GM12878 (cell line): ENCODE measurements around the gene PATL1. TPM values are rescaled to one million over a fixed set of nuclear protein-coding genes. Genes with fewer than 3 reads are reported as not detected.

Experiments
- ATAC-seq: fragments of 200-7000 bp; cut with Tn5 transposase; 3 replicates; pipeline ENCODE4 v1.9.1; 2020; ENCODE audit warnings: mild to moderate bottlenecking, moderate library complexity
- BruUV-seq: library from RNA; stranded (reverse); fragments of 400-500 nt; replicated peaks from 2 replicates; lab custom pipeline; 2021; lab: Mats Ljungman, UMichigan
- CTCF ChIA-PET: fragments of 300-600 bp; sonication (Branson Sonifier 250); formaldehyde crosslinking; extraction: SDS; loops from one replicate; lab custom pipeline; 2021; ENCODE audit warnings: inconsistent platforms; lab: Yijun Ruan, JAX
- POLR2A ChIA-PET: fragments of 350-600 bp; formaldehyde crosslinking; extraction: SDS; loops from one replicate; lab custom pipeline; 2021; ENCODE audit warnings: inconsistent platforms; lab: Charles Lee
- RAD21 ChIA-PET: fragments of 300-600 bp; sonication (Branson Sonifier 250); formaldehyde crosslinking; loops from one replicate; lab custom pipeline; 2023; ENCODE audit warnings: antibody characterized with exemption; ENCODE audit not compliant: unreplicated experiment; lab: Charles Lee
- SMC1A ChIA-PET: fragments of 300-600 bp; sonication (Branson Sonifier 250); formaldehyde crosslinking; loops from one replicate; lab custom pipeline; 2023; ENCODE audit not compliant: unreplicated experiment, uncharacterized antibody; lab: Charles Lee
- DNase-seq: peaks from one replicate; pipeline ENCODE4 v3.0.0-alpha.2; 2011; ENCODE audit warnings: low read depth, low spot score
- FAIRE-seq: peaks from 3 replicates; lab custom pipeline; 2011; peaks lifted over from hg19 to GRCh38; lab: Jason Lieb, UNC
- H2AFZ ChIP-seq: 2 replicates; pipeline ENCODE4 v1.6.0; 2011; ENCODE audit warnings: low read depth, low read length, control low read depth; ENCODE audit not compliant: control insufficient read depth
- H3K27ac ChIP-seq: 2 replicates; pipeline ENCODE4 v1.5.1; 2011; ENCODE audit warnings: control low read depth; ENCODE audit not compliant: control insufficient read depth, insufficient read depth
- H3K27me3 ChIP-seq, 2 experiments: replicated peaks in 1 of 2; 2 replicates each; pipeline versions ENCODE4 v1.6.0 to v1.6.1; 2011; ENCODE audit warnings: low read length in 1 of 2; ENCODE audit not compliant: control insufficient read depth in 2 of 2, insufficient read depth in 2 of 2
- H3K36me3 ChIP-seq, 2 experiments: 2 replicates each; pipeline ENCODE4 v1.5.1; 2011; ENCODE audit warnings: low read length in 1 of 2; ENCODE audit not compliant: control insufficient read depth in 2 of 2, insufficient read depth in 2 of 2
- H3K4me1 ChIP-seq: 2 replicates; pipeline ENCODE4 v1.6.1; 2011; ENCODE audit warnings: mild to moderate bottlenecking, low read length, moderate library complexity, mixed read lengths; ENCODE audit not compliant: control insufficient read depth, insufficient read depth
- H3K4me2 ChIP-seq: 2 replicates; pipeline ENCODE4 v1.6.0; 2011; ENCODE audit warnings: control low read depth; ENCODE audit not compliant: control insufficient read depth, insufficient read depth
- H3K4me3 ChIP-seq: fragments of 200-600 bp; sonication (generic); 2 replicates; pipeline ENCODE4 v1.5.1; 2016
- H3K79me2 ChIP-seq: 2 replicates; pipeline ENCODE4 v1.6.0; 2011; ENCODE audit warnings: low read length; ENCODE audit not compliant: control insufficient read depth, insufficient read depth
- H3K9ac ChIP-seq: 2 replicates; pipeline ENCODE4 v1.8.0; 2011; ENCODE audit warnings: low read length, control low read depth, mixed read lengths; ENCODE audit not compliant: control insufficient read depth, insufficient read depth
- H3K9me3 ChIP-seq: replicated peaks from 3 replicates; pipeline ENCODE4 v1.5.1; 2011; ENCODE audit warnings: mild to moderate bottlenecking, low read length; ENCODE audit not compliant: control insufficient read depth, insufficient read depth
- H4K20me1 ChIP-seq: 2 replicates; pipeline ENCODE4 v1.6.0; 2011; ENCODE audit not compliant: control insufficient read depth, insufficient read depth
- CHD4 ChIP-seq: fragments of 200-600 bp; sonication (generic); IDR thresholded peaks from 2 replicates; pipeline ENCODE4 v1.6.1; 2016; ENCODE audit warnings: mild to moderate bottlenecking
- FOXM1 ChIP-seq: IDR thresholded peaks from 2 replicates; pipeline ENCODE4 v1.6.1; 2012; ENCODE audit warnings: low read depth, mild to moderate bottlenecking, inconsistent platforms, low read length, moderate library complexity
- KAT2A ChIP-seq: conservative IDR thresholded peaks from 2 replicates; pipeline ENCODE4 v1.6.1; 2011; ENCODE audit warnings: low read depth, low read length; ENCODE audit not compliant: control insufficient read depth
- POU2F2 ChIP-seq: IDR thresholded peaks from 3 replicates; pipeline ENCODE4 v1.6.1; 2011; ENCODE audit warnings: low read depth, mild to moderate bottlenecking, low read length, borderline replicate concordance
- RBBP5 ChIP-seq: fragments of 200-600 bp; sonication (generic); conservative IDR thresholded peaks from 2 replicates; pipeline ENCODE4 v1.6.1; 2016
- STAT3 ChIP-seq: IDR thresholded peaks from 2 replicates; pipeline ENCODE4 v1.6.1; 2011; ENCODE audit warnings: low read depth, low read length, improper control_type of control experiment
- TCF7 ChIP-seq: IDR thresholded peaks from 2 replicates; pipeline ENCODE4 v1.6.1; 2014; ENCODE audit warnings: antibody characterized with exemption, borderline replicate concordance
- ZSCAN29 ChIP-seq: fragments of 450-650 bp; IDR thresholded peaks from 2 replicates; pipeline ENCODE4 v1.6.1; 2017; ENCODE audit warnings: mild to moderate bottlenecking, moderate library complexity
- WGBS: methylation state at CpG from one replicate; pipeline ENCODE4 v1.1.6; 2016; ENCODE audit warnings: low lambda C conversion rate; ENCODE audit not compliant: insufficient replicate concordance, insufficient coverage; ENCODE audit errors: missing lambda C conversion rate; 5-methylcytosine and 5-hydroxymethylcytosine counted together
- in situ Hi-C: fragments of 300-500 bp; cut with MboI; formaldehyde crosslinking; loops from 9 replicates; pipeline ENCODE4 v1.14.3; 2018; ENCODE audit warnings: mixed read lengths
- intact Hi-C: fragments of 100-400 bp; cut with micrococcal nuclease; formaldehyde crosslinking; loops from one replicate; pipeline ENCODE4 v1.14.2; 2022; ENCODE audit not compliant: unreplicated experiment
- polyA plus RNA-seq, 11 experiments: library from polyadenylated mRNA; depleted of rRNA in 4 of 11; unstranded in 6 of 11; stranded (reverse) in 5 of 11; fragments of >200 nt; fragmentation: Nextera tagmentation in 4 of 11; fragmentation: Illumina TruSeq in 1 of 11; extraction: Ambion mirVana in 4 of 11; extraction: Trizol in 1 of 11; gene quantifications; 1 replicate in 1 of 11; 2 replicates in 10 of 11; pipeline versions ENCODE4 v1.2.1 to v1.2.3, GENCODE V29; 2011 to 2016; ENCODE audit warnings: inconsistent platforms in 2 of 11, missing spikeins in 2 of 11, low read depth in 1 of 11
- total RNA-seq, 4 experiments: library from RNA; depleted of rRNA in 3 of 4; stranded (reverse); fragments of >200 nt in 3 of 4; fragmentation: Illumina TruSeq in 1 of 4; extraction: Trizol in 1 of 4; gene quantifications; 2 replicates each; pipeline versions ENCODE4 v1.2.1 to v1.2.3, GENCODE V29; 2013 to 2021
- TF ChIP-seq, protein P1 (sequence below): fragments of 450-650 bp; conservative IDR thresholded peaks from 2 replicates; pipeline ENCODE4 v1.6.1; 2017; ENCODE audit warnings: mild to moderate bottlenecking, moderate library complexity

Gene PATL1
- total and polyA plus RNA-seq, 10 of the 15 experiments (the other 5 are each of a cell fraction or from before 2014, with no cell fraction given): 5.3 to 62.0 (median 14.9) TPM

DNA sequence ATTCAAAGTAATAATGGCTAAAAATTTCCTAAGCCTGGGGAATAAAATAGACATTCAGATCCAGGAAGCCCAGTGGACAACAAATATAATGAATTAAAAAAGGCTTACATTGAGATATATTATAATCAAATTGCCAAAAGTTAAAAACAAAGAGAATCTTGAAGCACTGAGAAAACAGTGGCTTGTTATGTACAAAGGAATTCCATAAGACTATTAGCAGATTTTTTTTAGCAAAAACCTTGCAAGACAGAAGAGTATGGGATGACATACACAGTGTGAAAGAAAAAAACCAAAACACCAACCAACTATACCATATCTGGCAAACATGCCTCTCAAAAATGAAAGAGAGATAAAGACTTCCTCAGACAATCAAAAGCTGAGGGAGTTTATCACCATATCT, 24.1 kb upstream of the PATL1 start (continued):
- TF ChIP-seq FOXM1 (no peak), POU2F2 (no peak)

DNA sequence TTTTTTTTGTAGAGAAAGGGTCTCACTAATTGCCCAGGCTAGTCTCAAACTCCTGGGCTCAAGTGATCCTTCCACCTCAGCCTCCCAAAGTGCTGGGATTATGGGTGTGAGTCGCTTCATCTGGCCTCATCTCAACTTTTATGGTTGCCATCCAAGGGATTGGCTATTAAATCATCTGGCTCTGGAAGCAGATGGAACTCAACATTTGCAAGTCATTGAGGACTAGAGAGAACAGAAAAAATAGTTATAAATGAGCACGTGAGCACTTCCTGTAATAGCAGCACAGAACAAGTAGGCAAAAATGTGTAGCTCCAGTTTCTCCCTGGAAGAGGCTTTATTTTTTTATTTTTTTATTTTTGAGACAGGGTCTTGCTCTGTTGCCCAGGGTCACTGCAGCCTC, 22.3 kb upstream of the PATL1 start:
- no peaks in the 10 kb centered on the region for H3K79me2 ChIP-seq
- H3K27me3 ChIP-seq: no peaks in the 10 kb centered on the region
- TF ChIP-seq STAT3 (no peak), RBBP5 (no peak), KAT2A (no peak), FOXM1 (no peak), TCF7 (no peak), CHD4 (no peak), ZSCAN29 (no peak)
- TF ChIP-seq, protein P1, sequence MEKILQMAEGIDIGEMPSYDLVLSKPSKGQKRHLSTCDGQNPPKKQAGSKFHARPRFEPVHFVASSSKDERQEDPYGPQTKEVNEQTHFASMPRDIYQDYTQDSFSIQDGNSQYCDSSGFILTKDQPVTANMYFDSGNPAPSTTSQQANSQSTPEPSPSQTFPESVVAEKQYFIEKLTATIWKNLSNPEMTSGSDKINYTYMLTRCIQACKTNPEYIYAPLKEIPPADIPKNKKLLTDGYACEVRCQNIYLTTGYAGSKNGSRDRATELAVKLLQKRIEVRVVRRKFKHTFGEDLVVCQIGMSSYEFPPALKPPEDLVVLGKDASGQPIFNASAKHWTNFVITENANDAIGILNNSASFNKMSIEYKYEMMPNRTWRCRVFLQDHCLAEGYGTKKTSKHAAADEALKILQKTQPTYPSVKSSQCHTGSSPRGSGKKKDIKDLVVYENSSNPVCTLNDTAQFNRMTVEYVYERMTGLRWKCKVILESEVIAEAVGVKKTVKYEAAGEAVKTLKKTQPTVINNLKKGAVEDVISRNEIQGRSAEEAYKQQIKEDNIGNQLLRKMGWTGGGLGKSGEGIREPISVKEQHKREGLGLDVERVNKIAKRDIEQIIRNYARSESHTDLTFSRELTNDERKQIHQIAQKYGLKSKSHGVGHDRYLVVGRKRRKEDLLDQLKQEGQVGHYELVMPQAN: no peak
- TF ChIP-seq, all 136 proteins: peak for 0
- BruUV-seq: no TSS peak
- H4K20me1 ChIP-seq: no peaks in the 10 kb centered on the region
- H3K9ac ChIP-seq: no peak overlapping the region
- RAD21 ChIA-PET: no interaction called here
- FAIRE-seq (no peak), DNase-seq (no peak), ATAC-seq (no peak)
- no peak overlapping the region for H3K4me3 ChIP-seq
- in situ Hi-C loops: loop anchor here (25.0 kb wide), 1 partner anchor 404 kb away; no protein-coding TSS in a partner anchor
- H3K36me3 ChIP-seq: no peaks in the 10 kb centered on the region
- SMC1A ChIA-PET: no interaction called here
- WGBS: 25% methylated on average over 2 of the region's 2 CpGs
- H3K9me3 ChIP-seq: no peaks in the 10 kb centered on the region; the same call in 1 of the 3 replicates
- intact Hi-C loops: no loop called here
- no peaks in the 10 kb centered on the region for H3K4me1 ChIP-seq
- H3K4me2 ChIP-seq: no peak overlapping the region
- POLR2A ChIA-PET: no interaction called here
- H2AFZ ChIP-seq: no peak overlapping the region
- CTCF ChIA-PET: no interaction called here
- H3K27ac ChIP-seq: no peak overlapping the region
